ENCODE measurements around the gene NT5C2.

The NT5C2 gene

GRCh38 chr10:103157246-103157645 lies 35.8 kb downstream of the NT5C2 start:
- Histone ChIP-seq H3K4me1 (ENCODE audit: insufficient read depth, low read length, poor library complexity, severe bottlenecking) (peaks cover 20% of the 10 kb centered on the region), H3F3A (ENCODE audit: low read depth) (no peaks in the 10 kb centered on the region), H3K9me2 (replicated peaks; ENCODE audit: low read depth, low read length) (no peaks in the 10 kb centered on the region), H3K4me2 (ENCODE audit: low read depth, low read length, poor library complexity, severe bottlenecking) (no peak overlapping the region), H4K20me1 (ENCODE audit: insufficient read depth, low read length, poor library complexity, severe bottlenecking) (peaks cover 32% of the 10 kb centered on the region), H3K9me3 (ENCODE audit: insufficient read depth, low read depth, low read length) (no peaks in the 10 kb centered on the region), H2AFZ (ENCODE audit: low read length) (no peak overlapping the region), H3K9ac (ENCODE audit: low read depth, low read length, poor library complexity, severe bottlenecking) (no peak overlapping the region), H3K4me3 (ENCODE audit: low read length, poor library complexity, severe bottlenecking) (no peak overlapping the region), H3K36me3 (ENCODE audit: insufficient read depth, low read length) (peaks cover 24% of the 10 kb centered on the region; the same call in 1 of the 2 replicates), H3K79me2 (ENCODE audit: insufficient read depth, low read length) (peaks cover 80% of the 10 kb centered on the region), H3K27me3 (ENCODE audit: insufficient read depth, low read length, poor library complexity, severe bottlenecking) (no peaks in the 10 kb centered on the region)
- no peak for TF ChIP-seq EZH2phosphoT487 (IDR thresholded peaks at IDR 0.05; ENCODE audit: borderline replicate concordance)
- TF ChIP-seq CTCF (conservative IDR thresholded peaks at IDR 0.05; ENCODE audit: low read length): no peak

GRCh38 chr10:103155471-103156085 lies 37.5 kb downstream of the NT5C2 start:
- Histone ChIP-seq H3F3A (ENCODE audit: low read depth) (no peaks in the 10 kb centered on the region), H3K4me1 (ENCODE audit: insufficient read depth, low read length, poor library complexity, severe bottlenecking) (peaks cover 20% of the 10 kb centered on the region), H4K20me1 (ENCODE audit: insufficient read depth, low read length, poor library complexity, severe bottlenecking) (peaks cover 35% of the 10 kb centered on the region), H3K9ac (ENCODE audit: low read depth, low read length, poor library complexity, severe bottlenecking) (no peak overlapping the region), H3K4me3 (ENCODE audit: low read length, poor library complexity, severe bottlenecking) (no peak overlapping the region), H3K9me2 (replicated peaks; ENCODE audit: low read depth, low read length) (no peaks in the 10 kb centered on the region), H3K9me3 (ENCODE audit: insufficient read depth, low read depth, low read length) (no peaks in the 10 kb centered on the region), H3K36me3 (ENCODE audit: insufficient read depth, low read length) (peaks cover 22% of the 10 kb centered on the region; the same call in 1 of the 2 replicates), H3K27me3 (ENCODE audit: insufficient read depth, low read length, poor library complexity, severe bottlenecking) (no peaks in the 10 kb centered on the region), H3K4me2 (ENCODE audit: low read depth, low read length, poor library complexity, severe bottlenecking) (no peak overlapping the region), H3K79me2 (ENCODE audit: insufficient read depth, low read length) (peaks cover 84% of the 10 kb centered on the region), H2AFZ (ENCODE audit: low read length) (no peak overlapping the region)
- TF ChIP-seq CTCF (conservative IDR thresholded peaks at IDR 0.05; ENCODE audit: low read length) (no peak), EZH2phosphoT487 (IDR thresholded peaks at IDR 0.05; ENCODE audit: borderline replicate concordance) (no peak)

GRCh38 chr10:103154521-103155299 lies 38.4 kb downstream of the NT5C2 start:
- Histone ChIP-seq H3K27me3 (ENCODE audit: insufficient read depth, low read length, poor library complexity, severe bottlenecking) (no peaks in the 10 kb centered on the region), H3K9me3 (ENCODE audit: insufficient read depth, low read depth, low read length) (no peaks in the 10 kb centered on the region), H3K4me3 (ENCODE audit: low read length, poor library complexity, severe bottlenecking) (no peak overlapping the region), H3K9ac (ENCODE audit: low read depth, low read length, poor library complexity, severe bottlenecking) (no peak overlapping the region), H2AFZ (ENCODE audit: low read length) (no peak overlapping the region), H3K4me1 (ENCODE audit: insufficient read depth, low read length, poor library complexity, severe bottlenecking) (peaks cover 20% of the 10 kb centered on the region), H3K79me2 (ENCODE audit: insufficient read depth, low read length) (peaks cover 86% of the 10 kb centered on the region), H3K36me3 (ENCODE audit: insufficient read depth, low read length) (peaks cover 20% of the 10 kb centered on the region; the same call in 1 of the 2 replicates), H3K4me2 (ENCODE audit: low read depth, low read length, poor library complexity, severe bottlenecking) (no peak overlapping the region), H3K9me2 (replicated peaks; ENCODE audit: low read depth, low read length) (no peaks in the 10 kb centered on the region), H3F3A (ENCODE audit: low read depth) (no peaks in the 10 kb centered on the region), H4K20me1 (ENCODE audit: insufficient read depth, low read length, poor library complexity, severe bottlenecking) (peaks cover 34% of the 10 kb centered on the region)
- TF ChIP-seq CTCF (conservative IDR thresholded peaks at IDR 0.05; ENCODE audit: low read length) (no peak), EZH2phosphoT487 (IDR thresholded peaks at IDR 0.05; ENCODE audit: borderline replicate concordance) (no peak)

Data from Loucy (cell line).